GM19395 (cell line): ENCODE measurements around the gene RHOG.

ENCODE experiments used
- ATAC-seq: cut with Tn5 transposase; IDR thresholded peaks from one replicate; pipeline ENCODE4 v1.9.1; 2021; ENCODE audit warnings: mild to moderate bottlenecking, moderate library complexity; ENCODE audit not compliant: unreplicated experiment

The RHOG gene

GRCh38 chr11:3860375-3860774, 19.6 kb upstream of the RHOG start:
- ATAC-seq, result no peak

- peak; percentile 51 for ATAC-seq
Measured at GRCh38 chr11:3859373-3859881, 18.7 kb upstream of the RHOG start.

- ATAC-seq, result no peak
Measured at GRCh38 chr11:3857628-3858027, 16.9 kb upstream of the RHOG start.

- no peak for ATAC-seq
Measured at GRCh38 chr11:3856856-3857553, 16.2 kb upstream of the RHOG start.

GRCh38 chr11:3855808-3856491, 15.2 kb upstream of the RHOG start:
- peak; percentile 11 for ATAC-seq

- peak; percentile 71 for ATAC-seq
Measured at GRCh38 chr11:3854977-3855807, 14.4 kb upstream of the RHOG start, which contains the start of gene STIM1. Gene STIM1, plus strand, starts transcription at chr11:3855664. Its CDS starts 607 bp downstream, at chr11:3856271.

- no peak for ATAC-seq
Measured at GRCh38 chr11:3854660-3854976, 13.9 kb upstream of the RHOG start.

GRCh38 chr11:3853899-3854659, 13.3 kb upstream of the RHOG start:
- ATAC-seq, result peak; percentile 45

GRCh38 chr11:3853545-3853842, 12.7 kb upstream of the RHOG start:
- ATAC-seq, result no peak

- no peak for ATAC-seq
Measured at GRCh38 chr11:3849297-3849874, 8.6 kb upstream of the RHOG start.

- ATAC-seq, result no peak
Measured at GRCh38 chr11:3845670-3846069, 4.9 kb upstream of the RHOG start.

GRCh38 chr11:3845246-3845645, 4.5 kb upstream of the RHOG start:
- no peak for ATAC-seq

GRCh38 chr11:3843326-3843725, 2.6 kb upstream of the RHOG start:
- no peak for ATAC-seq

- peak; percentile 59 for ATAC-seq
Measured at GRCh38 chr11:3841426-3842350, 929 bp upstream of the RHOG start.

GRCh38 chr11:3840004-3840869, 522 bp downstream of the RHOG start:
- ATAC-seq, result peak; percentile 12

- no peak for ATAC-seq
Measured at GRCh38 chr11:3838504-3838903, 2.3 kb downstream of the RHOG start.

- no peak for ATAC-seq
Measured at GRCh38 chr11:3837793-3838192, 3.0 kb downstream of the RHOG start.

- no peak for ATAC-seq
Measured at GRCh38 chr11:3836903-3837302, 3.9 kb downstream of the RHOG start.

GRCh38 chr11:3835751-3836150, 5.0 kb downstream of the RHOG start:
- ATAC-seq, result no peak
